ENCODE data around the gene PRKACA.

DNA sequence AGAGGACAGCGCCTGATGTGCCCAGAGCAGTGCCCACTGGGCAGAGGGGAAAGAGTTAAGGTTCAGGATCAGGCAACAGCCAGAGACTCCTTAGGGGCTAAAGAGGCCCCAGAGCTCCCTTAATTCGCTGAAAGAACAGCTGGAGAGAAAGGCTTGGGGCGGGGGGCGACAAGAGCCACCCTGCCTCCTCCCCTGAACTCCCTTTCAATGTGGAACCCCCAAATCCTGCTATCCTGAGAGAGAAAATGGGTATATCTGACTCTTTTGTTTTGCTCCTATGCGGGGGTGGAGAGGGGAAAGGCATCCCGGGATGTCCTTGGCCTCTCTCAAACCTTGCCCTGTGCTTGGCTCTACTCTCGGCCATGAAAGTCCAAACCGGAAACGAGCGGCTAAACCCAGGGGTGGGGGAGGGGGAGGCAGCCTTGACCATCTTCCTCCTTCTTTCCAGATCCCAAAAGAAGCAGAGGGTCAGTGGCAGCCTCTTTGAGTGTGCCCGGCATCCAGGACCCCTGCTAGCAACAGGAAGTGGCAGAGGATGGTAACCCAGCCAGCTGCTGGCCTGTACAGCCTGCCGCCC is 4.7 kb downstream of the PRKACA start:
- no peak for TF ChIP-seq ARNT (IDR thresholded peaks at IDR 0.05)
- TF ChIP-seq, protein P1, sequence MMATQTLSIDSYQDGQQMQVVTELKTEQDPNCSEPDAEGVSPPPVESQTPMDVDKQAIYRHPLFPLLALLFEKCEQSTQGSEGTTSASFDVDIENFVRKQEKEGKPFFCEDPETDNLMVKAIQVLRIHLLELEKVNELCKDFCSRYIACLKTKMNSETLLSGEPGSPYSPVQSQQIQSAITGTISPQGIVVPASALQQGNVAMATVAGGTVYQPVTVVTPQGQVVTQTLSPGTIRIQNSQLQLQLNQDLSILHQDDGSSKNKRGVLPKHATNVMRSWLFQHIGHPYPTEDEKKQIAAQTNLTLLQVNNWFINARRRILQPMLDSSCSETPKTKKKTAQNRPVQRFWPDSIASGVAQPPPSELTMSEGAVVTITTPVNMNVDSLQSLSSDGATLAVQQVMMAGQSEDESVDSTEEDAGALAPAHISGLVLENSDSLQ (IDR thresholded peaks at IDR 0.05), result no peak
- TF ChIP-seq SP1 (IDR thresholded peaks at IDR 0.05), result no peak
- no peak for TF ChIP-seq FOXA1 (IDR thresholded peaks at IDR 0.05)
